ENCODE measurements around the gene CAPNS2.

DNA sequence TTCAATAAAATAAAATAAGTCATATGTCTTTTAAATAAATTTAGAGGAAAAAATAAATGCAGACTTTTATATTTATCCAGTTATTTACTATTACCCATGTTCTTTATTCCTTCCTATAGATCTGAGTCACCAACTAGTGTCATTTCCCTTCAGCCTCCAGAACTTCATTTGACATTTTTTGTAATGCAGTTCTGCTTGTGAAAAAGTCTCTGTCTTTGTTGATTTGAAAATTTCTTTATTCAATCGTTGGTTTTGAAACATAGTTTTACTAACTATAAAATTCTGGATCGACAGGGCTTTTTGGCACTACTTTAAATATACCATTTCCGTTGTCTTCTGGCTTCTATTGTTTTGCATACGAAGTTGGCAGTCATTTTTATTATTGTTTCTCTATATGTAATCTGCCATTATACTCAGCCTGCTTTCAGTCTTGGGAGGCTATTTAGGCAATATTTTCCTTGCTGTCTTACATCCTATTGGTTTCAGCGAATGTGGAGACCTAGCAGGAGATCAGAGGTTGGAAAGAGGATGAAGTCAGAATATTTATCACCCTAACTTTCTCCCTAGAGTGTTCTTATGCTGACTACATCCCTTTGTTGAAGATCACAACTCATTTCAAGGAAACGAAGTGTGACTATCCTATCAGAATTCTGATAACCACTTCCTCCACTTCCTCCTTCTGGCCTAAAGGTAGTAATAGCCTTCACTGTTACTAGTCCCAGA, 47.3 kb downstream of the CAPNS2 start:
- TF ChIP-seq, protein P1, sequence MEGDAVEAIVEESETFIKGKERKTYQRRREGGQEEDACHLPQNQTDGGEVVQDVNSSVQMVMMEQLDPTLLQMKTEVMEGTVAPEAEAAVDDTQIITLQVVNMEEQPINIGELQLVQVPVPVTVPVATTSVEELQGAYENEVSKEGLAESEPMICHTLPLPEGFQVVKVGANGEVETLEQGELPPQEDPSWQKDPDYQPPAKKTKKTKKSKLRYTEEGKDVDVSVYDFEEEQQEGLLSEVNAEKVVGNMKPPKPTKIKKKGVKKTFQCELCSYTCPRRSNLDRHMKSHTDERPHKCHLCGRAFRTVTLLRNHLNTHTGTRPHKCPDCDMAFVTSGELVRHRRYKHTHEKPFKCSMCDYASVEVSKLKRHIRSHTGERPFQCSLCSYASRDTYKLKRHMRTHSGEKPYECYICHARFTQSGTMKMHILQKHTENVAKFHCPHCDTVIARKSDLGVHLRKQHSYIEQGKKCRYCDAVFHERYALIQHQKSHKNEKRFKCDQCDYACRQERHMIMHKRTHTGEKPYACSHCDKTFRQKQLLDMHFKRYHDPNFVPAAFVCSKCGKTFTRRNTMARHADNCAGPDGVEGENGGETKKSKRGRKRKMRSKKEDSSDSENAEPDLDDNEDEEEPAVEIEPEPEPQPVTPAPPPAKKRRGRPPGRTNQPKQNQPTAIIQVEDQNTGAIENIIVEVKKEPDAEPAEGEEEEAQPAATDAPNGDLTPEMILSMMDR (IDR thresholded peaks at IDR 0.05), result no peak
- TF ChIP-seq EP300 (IDR thresholded peaks at IDR 0.05) (no peak), POLR2A (IDR thresholded peaks at IDR 0.05) (no peak)

Data from ovary (tissue), 3 donors.